ENCODE measurements around the gene ABCC11. TPM values are rescaled to one million over a fixed set of nuclear protein-coding genes. Genes with fewer than 3 reads are reported as not detected.
A peak's percentile ranks its signal among the peaks of the same experiment; 100 is the strongest.

ABCC11 gene
- total and polyA plus RNA-seq, 2 of the 13 experiments (the other 11 are each of a cell fraction or from before 2014, with no cell fraction given): 1.0 to 1.4 TPM

DNA sequence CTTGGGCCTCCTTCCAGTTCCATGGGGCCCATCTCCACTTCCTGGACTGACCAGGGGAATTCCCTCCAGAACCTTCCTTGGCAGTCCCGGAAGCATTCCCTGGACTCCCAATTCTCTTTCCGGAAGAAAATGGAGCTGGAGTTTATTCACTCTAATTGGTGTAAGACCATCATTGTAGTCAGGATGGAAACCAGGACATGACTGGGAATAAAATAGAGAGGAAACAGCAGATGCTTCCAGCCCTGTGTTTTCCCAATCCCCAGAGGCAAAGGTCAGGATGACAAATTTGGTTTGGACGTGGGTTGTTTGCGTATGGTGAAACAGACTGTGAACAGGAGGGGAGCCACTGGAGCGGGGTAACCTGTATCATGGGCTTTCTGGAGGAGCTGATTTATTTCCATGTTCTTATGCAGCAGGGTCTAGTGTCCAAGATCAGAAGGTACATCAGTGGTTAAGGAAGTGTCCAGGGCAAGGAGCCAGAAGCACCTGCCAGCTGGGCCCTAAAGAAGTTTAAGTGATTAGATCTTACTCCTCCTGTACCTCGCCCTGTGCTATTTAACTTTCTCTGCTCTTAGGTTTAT, 11.7 kb downstream of the ABCC11 start (continued):
- TF ChIP-seq, protein P1, sequence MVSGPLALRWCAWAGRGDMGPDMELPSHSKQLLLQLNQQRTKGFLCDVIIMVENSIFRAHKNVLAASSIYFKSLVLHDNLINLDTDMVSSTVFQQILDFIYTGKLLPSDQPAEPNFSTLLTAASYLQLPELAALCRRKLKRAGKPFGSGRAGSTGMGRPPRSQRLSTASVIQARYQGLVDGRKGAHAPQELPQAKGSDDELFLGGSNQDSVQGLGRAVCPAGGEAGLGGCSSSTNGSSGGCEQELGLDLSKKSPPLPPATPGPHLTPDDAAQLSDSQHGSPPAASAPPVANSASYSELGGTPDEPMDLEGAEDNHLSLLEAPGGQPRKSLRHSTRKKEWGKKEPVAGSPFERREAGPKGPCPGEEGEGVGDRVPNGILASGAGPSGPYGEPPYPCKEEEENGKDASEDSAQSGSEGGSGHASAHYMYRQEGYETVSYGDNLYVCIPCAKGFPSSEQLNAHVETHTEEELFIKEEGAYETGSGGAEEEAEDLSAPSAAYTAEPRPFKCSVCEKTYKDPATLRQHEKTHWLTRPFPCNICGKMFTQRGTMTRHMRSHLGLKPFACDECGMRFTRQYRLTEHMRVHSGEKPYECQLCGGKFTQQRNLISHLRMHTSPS (CRISPR knock-in tag; IDR thresholded peaks at IDR 0.05; ENCODE audit: low read depth): no peak
- TF ChIP-seq, protein P2, sequence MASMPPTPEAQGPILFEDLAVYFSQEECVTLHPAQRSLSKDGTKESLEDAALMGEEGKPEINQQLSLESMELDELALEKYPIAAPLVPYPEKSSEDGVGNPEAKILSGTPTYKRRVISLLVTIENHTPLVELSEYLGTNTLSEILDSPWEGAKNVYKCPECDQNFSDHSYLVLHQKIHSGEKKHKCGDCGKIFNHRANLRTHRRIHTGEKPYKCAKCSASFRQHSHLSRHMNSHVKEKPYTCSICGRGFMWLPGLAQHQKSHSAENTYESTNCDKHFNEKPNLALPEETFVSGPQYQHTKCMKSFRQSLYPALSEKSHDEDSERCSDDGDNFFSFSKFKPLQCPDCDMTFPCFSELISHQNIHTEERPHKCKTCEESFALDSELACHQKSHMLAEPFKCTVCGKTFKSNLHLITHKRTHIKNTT (CRISPR knock-in tag; IDR thresholded peaks at IDR 0.05): no peak
- TF ChIP-seq MED13 (CRISPR knock-in tag; IDR thresholded peaks at IDR 0.05) (no peak), NFATC3 (CRISPR knock-in tag; IDR thresholded peaks at IDR 0.05) (0 out of 2 replicates have a peak, but pooled peaks have one; percentile 20), ZFP1 (CRISPR knock-in tag; IDR thresholded peaks at IDR 0.05) (no peak), ZNF207 (IDR thresholded peaks at IDR 0.05; ENCODE audit: borderline replicate concordance) (no peak), ZKSCAN1 (IDR thresholded peaks at IDR 0.05; ENCODE audit: low read length) (no peak), SRF (IDR thresholded peaks at IDR 0.05; ENCODE audit: low read depth, low read length) (no peak), ADNP (CRISPR knock-in tag; IDR thresholded peaks at IDR 0.05) (no peak), ZNF225 (CRISPR knock-in tag; IDR thresholded peaks at IDR 0.05) (no peak), ATF1 (CRISPR knock-in tag; IDR thresholded peaks at IDR 0.05) (peak; percentile 54), ZNF24 (IDR thresholded peaks at IDR 0.05) (no peak), PHF5A (CRISPR knock-in tag; IDR thresholded peaks at IDR 0.05; ENCODE audit: low read depth, unreplicated experiment) (no peak), SETDB1 (CRISPR knock-in tag; IDR thresholded peaks at IDR 0.05; ENCODE audit: borderline replicate concordance) (no peak), PRDM10 (CRISPR knock-in tag; IDR thresholded peaks at IDR 0.05; ENCODE audit: low read depth) (no peak; the same call in 1 of the 2 replicates), ZMAT3 (CRISPR knock-in tag; conservative IDR thresholded peaks at IDR 0.05) (no peak)
- TF ChIP-seq, protein P3, sequence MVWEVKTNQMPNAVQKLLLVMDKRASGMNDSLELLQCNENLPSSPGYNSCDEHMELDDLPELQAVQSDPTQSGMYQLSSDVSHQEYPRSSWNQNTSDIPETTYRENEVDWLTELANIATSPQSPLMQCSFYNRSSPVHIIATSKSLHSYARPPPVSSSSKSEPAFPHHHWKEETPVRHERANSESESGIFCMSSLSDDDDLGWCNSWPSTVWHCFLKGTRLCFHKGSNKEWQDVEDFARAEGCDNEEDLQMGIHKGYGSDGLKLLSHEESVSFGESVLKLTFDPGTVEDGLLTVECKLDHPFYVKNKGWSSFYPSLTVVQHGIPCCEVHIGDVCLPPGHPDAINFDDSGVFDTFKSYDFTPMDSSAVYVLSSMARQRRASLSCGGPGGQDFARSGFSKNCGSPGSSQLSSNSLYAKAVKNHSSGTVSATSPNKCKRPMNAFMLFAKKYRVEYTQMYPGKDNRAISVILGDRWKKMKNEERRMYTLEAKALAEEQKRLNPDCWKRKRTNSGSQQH (CRISPR knock-in tag; IDR thresholded peaks at IDR 0.05; ENCODE audit: low read depth): no peak
- TF ChIP-seq, protein P4, sequence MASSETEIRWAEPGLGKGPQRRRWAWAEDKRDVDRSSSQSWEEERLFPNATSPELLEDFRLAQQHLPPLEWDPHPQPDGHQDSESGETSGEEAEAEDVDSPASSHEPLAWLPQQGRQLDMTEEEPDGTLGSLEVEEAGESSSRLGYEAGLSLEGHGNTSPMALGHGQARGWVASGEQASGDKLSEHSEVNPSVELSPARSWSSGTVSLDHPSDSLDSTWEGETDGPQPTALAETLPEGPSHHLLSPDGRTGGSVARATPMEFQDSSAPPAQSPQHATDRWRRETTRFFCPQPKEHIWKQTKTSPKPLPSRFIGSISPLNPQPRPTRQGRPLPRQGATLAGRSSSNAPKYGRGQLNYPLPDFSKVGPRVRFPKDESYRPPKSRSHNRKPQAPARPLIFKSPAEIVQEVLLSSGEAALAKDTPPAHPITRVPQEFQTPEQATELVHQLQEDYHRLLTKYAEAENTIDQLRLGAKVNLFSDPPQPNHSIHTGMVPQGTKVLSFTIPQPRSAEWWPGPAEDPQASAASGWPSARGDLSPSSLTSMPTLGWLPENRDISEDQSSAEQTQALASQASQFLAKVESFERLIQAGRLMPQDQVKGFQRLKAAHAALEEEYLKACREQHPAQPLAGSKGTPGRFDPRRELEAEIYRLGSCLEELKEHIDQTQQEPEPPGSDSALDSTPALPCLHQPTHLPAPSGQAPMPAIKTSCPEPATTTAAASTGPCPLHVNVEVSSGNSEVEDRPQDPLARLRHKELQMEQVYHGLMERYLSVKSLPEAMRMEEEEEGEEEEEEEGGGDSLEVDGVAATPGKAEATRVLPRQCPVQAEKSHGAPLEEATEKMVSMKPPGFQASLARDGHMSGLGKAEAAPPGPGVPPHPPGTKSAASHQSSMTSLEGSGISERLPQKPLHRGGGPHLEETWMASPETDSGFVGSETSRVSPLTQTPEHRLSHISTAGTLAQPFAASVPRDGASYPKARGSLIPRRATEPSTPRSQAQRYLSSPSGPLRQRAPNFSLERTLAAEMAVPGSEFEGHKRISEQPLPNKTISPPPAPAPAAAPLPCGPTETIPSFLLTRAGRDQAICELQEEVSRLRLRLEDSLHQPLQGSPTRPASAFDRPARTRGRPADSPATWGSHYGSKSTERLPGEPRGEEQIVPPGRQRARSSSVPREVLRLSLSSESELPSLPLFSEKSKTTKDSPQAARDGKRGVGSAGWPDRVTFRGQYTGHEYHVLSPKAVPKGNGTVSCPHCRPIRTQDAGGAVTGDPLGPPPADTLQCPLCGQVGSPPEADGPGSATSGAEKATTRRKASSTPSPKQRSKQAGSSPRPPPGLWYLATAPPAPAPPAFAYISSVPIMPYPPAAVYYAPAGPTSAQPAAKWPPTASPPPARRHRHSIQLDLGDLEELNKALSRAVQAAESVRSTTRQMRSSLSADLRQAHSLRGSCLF (CRISPR knock-in tag; IDR thresholded peaks at IDR 0.05; ENCODE audit: borderline replicate concordance): no peak

Measured in HepG2 (cell line).